Renal pelvis (tissue), 4 donors: ENCODE data around the gene RNF115. TPM values are rescaled to one million over a fixed set of nuclear protein-coding genes. Genes with fewer than 3 reads are reported as not detected.
"Not testable (repeated sequence)": the region's sequence is repeated elsewhere in the genome, so short reads cannot be mapped to it uniquely, and the experiment has no call there.

Source experiments
- DNase-seq: peaks from one replicate; pipeline ENCODE4 v3.0.0-alpha.2; 2013
- polyA plus RNA-seq, 3 donors: library from polyadenylated mRNA; unstranded; fragments of 120-200 nt; gene quantifications; one replicate each; pipeline ENCODE4 v1.2.1, GENCODE V29; 2013; ENCODE audit not compliant: insufficient read length in 3 of 3

RNF115 gene
- polyA plus RNA-seq, 3 donors, result 12.4 to 21.9 (median 20.7) TPM

- no peak for DNase-seq
Measured at GRCh38 chr1:145747398-145748247, 76.3 kb downstream of the RNF115 start.

DNA sequence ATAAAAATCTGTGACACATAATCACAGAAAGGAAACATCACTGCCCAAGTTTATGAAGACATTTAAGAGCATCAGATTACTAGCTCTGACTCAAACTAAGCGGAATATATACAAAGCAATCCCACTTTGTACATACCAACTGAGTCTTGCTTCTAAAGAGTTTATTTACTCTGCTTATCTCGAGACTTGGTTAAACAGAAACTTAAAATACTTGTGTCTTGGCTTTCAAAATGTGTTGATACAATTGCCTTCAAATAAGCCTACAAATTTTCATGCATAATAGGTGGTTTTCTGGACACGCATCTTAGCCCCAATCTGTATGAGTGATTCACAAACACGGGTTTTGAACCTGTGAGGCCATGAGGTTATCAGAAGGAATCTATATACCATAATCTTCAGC, 83.6 kb downstream of the RNF115 start:
- no peak for DNase-seq

GRCh38 chr1:145736191-145736590, 87.7 kb downstream of the RNF115 start:
- no peak for DNase-seq

DNA sequence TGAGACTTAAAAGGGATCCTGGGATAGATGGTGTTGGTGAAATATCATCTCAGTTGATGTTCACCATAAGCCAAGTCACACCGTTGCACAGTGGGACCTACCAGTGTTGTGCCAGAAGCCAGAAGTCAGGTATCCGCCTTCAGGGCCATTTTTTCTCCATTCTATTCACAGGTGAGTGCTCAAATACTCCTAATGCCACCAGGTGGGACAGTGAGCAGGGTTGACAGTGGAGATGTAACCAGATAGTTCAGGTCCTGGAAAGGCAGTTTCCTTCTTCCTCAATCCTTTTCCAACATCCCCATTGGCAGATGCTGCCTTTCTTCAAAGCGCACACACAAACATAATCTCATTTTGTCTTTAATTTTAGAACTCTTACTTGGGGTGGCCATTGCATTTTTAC, 93.0 kb downstream of the RNF115 start:
- no peak for DNase-seq

DNA sequence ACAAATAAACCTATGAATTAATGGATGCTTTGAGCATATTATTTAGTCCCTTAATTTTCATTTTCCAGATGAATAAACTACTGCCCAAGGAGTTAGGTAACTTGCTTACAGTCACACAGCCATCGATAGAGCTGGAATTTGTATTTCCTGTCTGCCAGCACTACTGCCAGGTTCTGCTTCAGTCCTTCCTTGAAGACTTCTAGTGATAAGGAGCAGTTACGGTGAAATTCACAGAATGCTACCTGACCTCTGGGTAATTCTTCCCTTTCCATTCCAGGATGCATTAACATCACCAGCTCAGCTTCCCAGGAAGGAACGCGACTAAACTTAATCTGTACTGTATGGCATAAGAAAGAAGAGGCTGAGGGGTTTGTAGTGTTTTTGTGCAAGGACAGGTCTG, 93.4 kb downstream of the RNF115 start:
- DNase-seq, result no peak

- DNase-seq, result no peak
Measured at GRCh38 chr1:145729666-145730436, 94.0 kb downstream of the RNF115 start.

DNA sequence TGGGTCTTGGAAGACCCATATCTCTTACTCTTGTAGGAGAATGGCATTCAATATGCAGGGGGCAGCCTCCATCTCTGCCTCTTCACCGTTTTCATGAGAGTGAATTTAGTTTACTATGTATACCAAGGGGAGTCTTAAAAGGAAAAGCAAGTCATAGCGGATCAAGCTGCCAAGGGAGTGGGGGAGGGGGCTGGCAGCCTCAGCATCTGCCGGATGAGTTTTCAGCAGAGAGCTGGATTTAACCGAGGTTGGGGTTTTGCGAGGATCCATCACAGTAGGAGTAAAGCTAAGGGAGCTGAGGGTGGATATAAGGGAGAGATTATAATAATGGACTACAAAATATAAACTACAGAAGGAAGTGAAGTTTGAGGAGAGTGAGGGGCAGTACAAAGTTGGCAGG, 94.7 kb downstream of the RNF115 start:
- DNase-seq, result no peak

DNA sequence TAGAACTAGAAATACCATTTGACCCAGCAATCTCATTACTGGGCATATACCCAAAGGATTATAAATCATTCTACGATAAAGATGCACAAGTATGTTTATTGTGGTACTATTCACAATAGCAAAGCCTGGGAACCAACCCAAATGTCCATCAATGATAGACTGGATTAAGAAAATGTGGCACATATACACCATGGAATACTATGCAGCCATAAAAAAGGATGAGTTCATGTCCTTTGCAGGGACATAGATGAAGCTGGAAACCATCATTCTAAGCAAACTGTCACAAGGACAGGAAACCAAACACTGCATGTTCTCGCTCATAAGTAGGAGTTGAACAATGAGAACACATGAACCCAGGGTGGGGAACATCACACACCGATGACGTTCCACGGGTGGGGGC, 97.7 kb downstream of the RNF115 start:
- not testable (repeated sequence) for DNase-seq

DNA sequence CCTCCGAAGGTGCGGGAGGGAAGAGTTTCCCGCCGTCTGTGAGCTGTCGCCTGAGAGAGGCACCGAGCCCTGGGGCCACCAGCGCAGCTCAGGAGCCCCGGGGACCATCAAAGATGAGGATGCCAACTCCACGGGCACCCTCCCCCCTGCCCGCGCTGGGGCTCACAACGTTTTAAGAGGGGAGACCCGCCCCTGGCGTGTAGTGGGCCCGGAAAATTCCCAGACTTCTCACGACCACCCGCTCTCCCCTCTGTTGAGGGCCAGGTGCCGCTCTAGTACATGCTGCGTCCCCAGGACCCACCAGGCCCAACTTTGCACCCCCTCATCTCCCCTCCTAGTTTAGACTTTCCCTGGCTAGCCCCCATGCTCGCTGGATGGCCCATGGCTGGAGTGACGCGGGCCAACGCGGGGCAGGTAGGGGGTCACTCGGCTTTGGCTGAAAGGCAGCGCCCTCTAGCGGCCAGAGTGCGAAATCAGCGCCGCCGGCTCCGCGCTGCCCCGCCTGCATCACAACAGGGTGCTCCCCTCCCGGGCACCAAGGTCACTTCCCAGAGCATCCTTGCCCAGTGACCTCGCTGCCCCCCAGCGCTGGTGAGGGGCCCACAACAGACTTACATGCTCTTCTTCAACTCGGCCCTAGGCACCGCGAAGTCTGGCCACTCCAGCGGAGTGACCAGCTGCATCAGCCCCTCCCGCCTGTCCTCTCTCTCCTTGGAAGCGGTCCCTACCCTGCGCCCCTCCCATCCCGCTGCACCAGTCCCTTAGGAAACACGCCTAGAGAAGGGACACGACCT, 102.8 kb downstream of the RNF115 start:
- peak; percentile 55 for DNase-seq

DNA sequence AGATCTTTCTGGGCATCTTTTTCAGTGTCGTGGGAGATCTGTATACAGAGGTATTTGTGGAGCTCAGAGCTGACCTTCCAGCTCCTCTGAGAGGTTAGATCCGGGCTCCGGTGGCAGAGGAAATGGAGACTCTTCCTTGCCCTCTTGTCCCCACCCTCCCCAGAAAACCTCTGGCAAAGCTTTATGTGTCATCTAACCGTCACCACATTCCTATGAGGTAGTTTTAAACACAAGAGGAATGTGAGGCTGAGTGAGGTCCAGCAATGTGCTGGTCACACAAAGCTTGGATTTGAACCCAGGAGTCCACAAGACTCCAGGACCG, 103.4 kb downstream of the RNF115 start:
- DNase-seq, result no peak

DNA sequence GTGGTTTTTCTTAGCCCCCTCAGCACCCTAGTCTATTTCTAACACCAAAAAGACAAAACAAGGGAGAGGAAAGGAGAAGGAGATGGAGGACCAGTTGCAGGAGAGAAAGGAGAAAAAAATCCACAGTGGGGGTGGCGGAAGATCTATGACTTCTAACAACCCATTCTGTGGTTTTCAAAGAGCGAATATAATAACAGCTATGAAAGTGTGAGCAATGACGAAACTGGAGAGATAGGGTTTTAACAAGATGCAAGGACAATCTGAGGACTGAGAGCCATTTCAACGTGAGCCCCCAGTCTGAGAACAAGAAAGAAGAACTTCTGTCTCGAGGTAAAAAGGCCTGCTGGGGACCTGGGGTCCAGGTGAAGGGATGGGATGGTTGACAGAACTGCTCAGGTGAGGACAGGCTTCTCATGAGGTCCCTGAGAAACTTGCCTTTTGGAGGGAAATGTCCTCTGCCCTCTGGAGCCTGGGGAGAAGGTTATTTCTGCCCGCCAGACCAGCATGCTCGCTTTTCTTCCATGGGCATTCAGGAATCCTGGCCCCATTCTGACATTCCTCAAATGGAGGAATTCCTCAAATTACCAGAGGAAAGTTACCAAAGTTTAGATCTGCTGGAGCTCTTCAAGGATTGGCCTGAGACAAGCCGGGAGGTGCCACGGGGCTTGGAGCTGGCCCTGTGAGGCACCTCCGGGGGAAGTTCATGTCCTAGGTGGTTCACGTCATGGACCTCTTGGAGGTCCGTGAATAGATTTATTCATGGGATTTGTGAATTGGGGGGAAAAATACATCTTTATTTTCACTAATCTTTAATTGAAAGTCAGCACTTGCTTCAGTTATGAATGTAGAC, 104.4 kb downstream of the RNF115 start, which contains the start of gene CD160:
Gene CD160 (plus strand): TSS at position 270 of the 850 bp plus-strand sequence. CDS start 8,829 bp downstream, outside the sequence.
- no peak for DNase-seq

DNA sequence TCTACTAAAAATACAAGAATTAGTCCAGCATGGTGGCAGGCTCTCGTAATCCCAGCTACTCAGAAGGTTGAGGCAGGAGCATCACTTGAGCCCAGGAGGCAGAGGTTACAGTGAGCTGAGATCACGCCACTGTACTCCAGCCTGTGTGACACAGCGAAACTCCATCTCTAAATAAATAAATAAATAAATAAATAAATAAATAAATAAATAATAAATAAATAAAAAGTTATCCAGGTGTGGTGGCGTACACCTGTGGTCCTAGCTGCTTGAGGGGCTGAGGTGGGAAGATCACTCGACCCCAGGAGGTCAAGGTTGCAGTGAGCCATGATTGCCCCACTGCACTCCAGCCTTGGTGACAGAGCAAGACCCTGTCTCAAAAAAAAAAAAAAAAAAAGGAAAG, 105.4 kb downstream of the RNF115 start:
- not testable (repeated sequence) for DNase-seq

GRCh38 chr1:145717833-145718232, 106.1 kb downstream of the RNF115 start:
- DNase-seq, result no peak

- no peak for DNase-seq
Measured at GRCh38 chr1:145716641-145717345, 107.1 kb downstream of the RNF115 start.

DNA sequence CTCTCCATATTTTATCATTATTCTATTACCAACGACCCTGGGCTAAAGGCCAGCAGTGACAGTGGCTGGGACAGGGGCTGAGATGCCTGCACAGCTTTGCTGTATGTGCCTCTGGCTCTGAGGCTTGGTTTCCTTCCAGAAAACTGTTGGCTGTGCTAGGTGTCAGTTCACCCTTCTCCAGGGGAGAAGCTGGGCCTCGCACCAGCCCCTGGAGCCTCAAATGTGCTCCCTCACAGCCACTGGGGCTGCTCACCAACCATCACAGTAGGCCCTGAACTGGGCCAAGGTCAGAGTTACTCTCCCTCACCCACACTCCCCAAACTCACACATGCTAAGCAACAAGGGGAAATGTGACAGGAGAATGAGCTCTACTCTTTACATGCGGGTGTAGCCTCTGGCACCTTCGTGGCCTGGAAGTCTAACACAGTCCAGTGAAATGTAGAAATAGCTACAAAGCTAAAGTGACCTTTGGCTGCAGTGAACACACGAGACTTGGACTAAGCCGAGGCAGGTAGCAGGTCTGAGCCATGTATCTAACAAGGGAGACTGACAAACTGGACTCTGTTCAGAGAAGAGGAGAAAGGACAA, 109.3 kb downstream of the RNF115 start:
- DNase-seq, result no peak

DNA sequence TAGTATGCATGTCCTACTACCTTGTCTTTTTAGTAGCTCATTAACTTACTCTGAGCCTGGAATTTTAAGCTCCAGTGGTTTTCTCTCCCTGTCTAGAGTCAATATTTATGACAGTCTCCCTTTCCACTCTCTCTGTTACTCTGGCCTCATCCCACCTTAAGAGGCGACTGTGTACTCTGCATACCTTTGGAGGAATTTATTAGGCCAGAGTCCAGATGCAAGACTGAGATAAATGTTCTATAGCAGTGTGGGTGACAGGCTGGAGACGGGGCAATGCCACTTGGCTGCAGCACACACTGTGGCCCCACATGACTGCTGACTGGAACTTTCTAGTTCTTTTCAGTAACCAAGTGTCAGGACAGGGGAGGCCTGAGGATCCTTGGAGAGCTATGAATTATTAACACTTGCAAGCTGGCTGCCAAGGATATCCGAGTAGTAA, 112.7 kb downstream of the RNF115 start:
- peak; percentile 83 for DNase-seq

DNA sequence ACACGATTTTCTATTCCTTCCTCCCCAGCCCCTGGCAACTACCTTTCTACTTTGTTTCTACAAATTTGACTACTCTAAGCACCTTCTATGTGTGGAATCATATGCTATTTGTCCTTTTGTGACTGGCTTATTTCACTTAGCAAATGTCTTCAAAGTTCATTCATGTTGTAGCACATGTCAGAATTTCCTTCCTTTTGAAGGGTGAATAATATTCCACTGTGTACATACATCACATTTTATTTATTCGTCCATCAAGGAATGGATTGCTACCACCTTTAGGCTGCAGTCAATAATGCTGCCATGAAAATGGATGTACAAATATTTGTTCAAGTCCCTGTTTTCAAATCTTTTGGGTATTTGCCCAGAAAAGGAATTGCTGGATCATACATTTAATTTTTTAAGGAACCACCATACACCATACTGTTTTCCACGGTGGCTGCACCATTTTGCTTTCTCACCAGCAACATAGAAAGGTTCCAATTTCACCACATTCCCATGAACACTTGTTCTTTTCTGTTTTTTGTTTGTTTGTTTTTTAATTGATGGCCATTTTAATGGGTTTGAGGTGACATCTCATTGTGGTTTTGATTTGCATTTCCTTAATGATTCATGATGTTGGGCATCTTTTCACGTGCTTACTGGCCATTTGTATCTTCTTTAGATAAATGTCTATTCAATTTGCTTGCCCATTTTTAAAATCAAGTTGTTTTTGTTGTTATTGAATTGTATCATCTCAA, 113.4 kb downstream of the RNF115 start:
- DNase-seq, result no peak

- DNase-seq, result no peak
Measured at GRCh38 chr1:145708063-145708462, 115.8 kb downstream of the RNF115 start.

DNA sequence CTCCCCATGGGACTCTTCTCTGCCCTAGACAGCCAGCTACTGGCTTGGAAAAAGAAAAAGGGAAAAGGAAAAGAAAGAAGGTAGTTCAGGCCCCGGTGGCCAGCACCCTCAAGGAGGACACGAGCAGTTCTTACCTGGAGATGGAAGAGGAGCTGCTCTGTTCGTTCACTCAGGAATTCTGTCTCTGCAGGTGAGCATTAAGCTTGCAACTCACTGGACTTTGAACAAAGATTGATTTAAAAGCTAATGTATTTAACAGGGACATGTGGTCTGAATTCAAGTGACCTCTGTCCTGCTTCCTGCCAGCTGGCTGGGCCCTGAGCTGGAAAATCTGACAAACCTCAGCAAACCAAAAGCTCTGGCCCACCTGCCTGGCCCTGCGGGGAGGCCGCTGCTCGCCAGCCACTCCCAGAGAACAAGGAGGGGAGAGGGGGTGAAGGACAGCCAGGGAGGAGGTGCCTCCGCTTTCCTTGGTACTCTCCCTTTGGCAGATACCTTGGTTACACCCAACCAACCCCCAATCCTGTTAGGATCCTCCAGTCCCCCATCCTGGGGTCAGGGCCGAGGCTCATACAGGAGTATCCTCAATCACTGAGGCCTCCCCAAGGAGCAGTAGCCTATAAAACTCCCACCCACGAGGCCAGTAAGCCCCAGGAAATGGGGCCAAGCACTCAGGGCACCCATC, 116.6 kb downstream of the RNF115 start, which contains the start of gene PDZK1:
Gene PDZK1 (minus strand): TSS at position 186 of the 685 bp plus-strand sequence. CDS start 19,347 bp downstream, outside the sequence.
- DNase-seq, result no peak
